GM12875 (cell line): Measurements from ENCODE around the gene FKBP1A.

Experiments
- H3K4me3 ChIP-seq: one replicate; pipeline ENCODE4 v1.5.1; 2011; ENCODE audit warnings: low read depth, low read length, control low read depth
- CTCF ChIP-seq: IDR thresholded peaks from 2 replicates; pipeline ENCODE4 v1.5.1; 2011; ENCODE audit warnings: low read depth, mild to moderate bottlenecking, control low read depth, inconsistent platforms, low read length, moderate library complexity, borderline replicate concordance; ENCODE audit not compliant: insufficient read depth

The FKBP1A gene

GRCh38 chr20:1426231-1426849 is 33.5 kb upstream of the FKBP1A start:
- no peak overlapping the region for H3K4me3 ChIP-seq
- TF ChIP-seq CTCF = no peak

- no peak overlapping the region for H3K4me3 ChIP-seq
Observed at GRCh38 chr20:1424336-1424735, 31.5 kb upstream of the FKBP1A start.

GRCh38 chr20:1423625-1424106 is 30.8 kb upstream of the FKBP1A start:
- no peak for TF ChIP-seq CTCF
- H3K4me3 ChIP-seq = no peak overlapping the region

More at GRCh38 chr20:1424336-1424735, 31.5 kb upstream of the FKBP1A start:
- TF ChIP-seq CTCF = no peak

GRCh38 chr20:1423206-1423605 is 30.4 kb upstream of the FKBP1A start:
- no peak overlapping the region for H3K4me3 ChIP-seq
- no peak for TF ChIP-seq CTCF

- no peak for TF ChIP-seq CTCF
- no peak overlapping the region for H3K4me3 ChIP-seq
Observed at GRCh38 chr20:1422753-1423152, 29.9 kb upstream of the FKBP1A start.

GRCh38 chr20:1420066-1420465 is 27.2 kb upstream of the FKBP1A start:
- no peak overlapping the region for H3K4me3 ChIP-seq
- no peak for TF ChIP-seq CTCF

- H3K4me3 ChIP-seq = no peak overlapping the region
- no peak for TF ChIP-seq CTCF
Observed at GRCh38 chr20:1418350-1418749, 25.5 kb upstream of the FKBP1A start.
